Gastrocnemius medialis (tissue), 4 donors: ENCODE data around the gene RBM33. TPM values are rescaled to one million over a fixed set of nuclear protein-coding genes. Genes with fewer than 3 reads are reported as not detected.
"Not testable (repeated sequence)": the region's sequence is repeated elsewhere in the genome, so short reads cannot be mapped to it uniquely, and the experiment has no call there.

Experiments
- ATAC-seq, 2 donors: fragments of 150-250 bp; one replicate each; pipeline ENCODE4 v1.9.1; 2016
- DNase-seq, 2 donors: peaks; one replicate each; pipeline ENCODE4 v3.0.0-alpha.2; 2019
- H3K27ac ChIP-seq, 4 donors: fragments of 200-600 bp; sonication (generic); 1 replicate in 1 of 4; 2 replicates in 3 of 4; pipeline ENCODE4 v1.5.1; 2016 to 2018; ENCODE audit warnings: mild to moderate bottlenecking in 2 of 4, moderate library complexity in 1 of 4
- H3K27me3 ChIP-seq, 3 donors: fragments of 200-600 bp; sonication (generic) in 2 of 3; 1 replicate in 1 of 3; 2 replicates in 2 of 3; pipeline versions ENCODE4 v1.5.1 to v1.6.0; 2016 to 2019; ENCODE audit warnings: mild to moderate bottlenecking in 1 of 3, moderate library complexity in 1 of 3
- H3K36me3 ChIP-seq, 2 donors: fragments of 200-600 bp; sonication (generic) in 1 of 2; one replicate each; pipeline ENCODE4 v1.5.1; 2017 to 2018
- H3K4me1 ChIP-seq, 2 donors: fragments of 200-600 bp; sonication (generic) in 1 of 2; one replicate each; pipeline ENCODE4 v1.5.1; 2016 to 2017; ENCODE audit warnings: mild to moderate bottlenecking in 2 of 2
- H3K4me3 ChIP-seq, 4 donors: fragments of 200-600 bp; sonication (generic) in 3 of 4; 1 replicate in 1 of 4; 2 replicates in 3 of 4; pipeline ENCODE4 v1.5.1; 2016 to 2019; ENCODE audit warnings: mild to moderate bottlenecking in 2 of 4
- H3K9me3 ChIP-seq, 3 donors: fragments of 200-600 bp; sonication (generic) in 2 of 3; 1 replicate in 1 of 3; 2 replicates in 2 of 3; pipeline ENCODE4 v1.5.1; 2016 to 2019
- POLR2A ChIP-seq, 2 donors: fragments of 450-650 bp; IDR thresholded peaks; one replicate each; pipeline ENCODE4 v1.6.1; 2017; ENCODE audit warnings: antibody characterized with exemption in 2 of 2, mild to moderate bottlenecking in 2 of 2, moderate library complexity in 2 of 2
- in situ Hi-C, 4 donors: fragments of 200-750 bp; cut with MboI; loops; one replicate each; pipeline versions ENCODE4 v1.15.0 to v1.8.0; 2017; ENCODE audit warnings: low sequenced_read_pairs in 4 of 4
- intact Hi-C: fragments of 100-400 bp; cut with DNase I; formaldehyde crosslinking; loops from one replicate; pipeline ENCODE4 v1.15.1; 2023; ENCODE audit warnings: low total_unique reads
- total RNA-seq, 4 donors: library from RNA; depleted of rRNA; stranded (reverse); fragments of >200 nt; gene quantifications; one replicate each; pipeline versions ENCODE4 v1.1.0 to v1.2.3, GENCODE V29; 2016
- TF ChIP-seq, protein P1 (sequence below), 5 experiments: fragments of 450-650 bp in 3 of 5; fragments of 200-600 bp in 2 of 5; sonication (generic) in 2 of 5; IDR thresholded peaks in 4 of 5; conservative IDR thresholded peaks in 1 of 5; 1 replicate in 4 of 5; 2 replicates in 1 of 5; pipeline ENCODE4 v1.5.1; 2016 to 2019; ENCODE audit warnings: antibody characterized with exemption in 5 of 5, mild to moderate bottlenecking in 3 of 5, moderate library complexity in 3 of 5

RBM33 gene
- total RNA-seq, 4 donors from 2014 or later, result 16.6 to 30.0 (median 28.1) TPM

DNA sequence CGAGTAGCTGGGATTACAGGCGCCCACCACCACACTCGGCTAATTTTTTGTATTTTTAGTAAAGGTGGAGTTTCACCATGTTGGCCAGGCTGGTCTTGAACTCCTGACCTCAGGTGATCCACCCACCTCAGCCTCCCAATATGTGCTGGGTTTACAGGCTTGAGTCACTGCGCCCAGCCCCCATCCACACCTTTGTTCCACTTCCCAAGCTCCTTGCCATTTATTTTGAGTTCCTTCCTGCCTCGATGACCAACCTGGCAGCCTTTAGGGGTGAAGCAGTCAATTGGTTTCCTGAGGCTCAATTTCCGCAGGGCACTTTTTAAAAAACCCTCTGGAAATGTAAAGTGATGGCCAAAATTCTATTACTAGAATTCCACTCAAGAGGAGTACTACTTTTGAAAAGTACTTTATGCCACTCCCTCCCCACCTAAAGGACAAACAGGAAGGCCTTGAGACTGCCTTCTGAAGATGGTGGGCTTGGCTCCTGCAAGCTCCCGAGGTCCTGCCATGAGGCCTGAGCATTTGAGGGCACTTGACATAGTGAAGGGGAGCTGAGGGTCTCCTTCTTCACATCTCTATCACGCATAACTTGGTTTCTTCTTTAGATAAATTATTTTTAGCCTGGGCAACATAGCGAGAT is 32.5 kb upstream of the RBM33 start:
- Histone ChIP-seq H3K4me1 (no peaks in the 10 kb centered on the region), H3K27ac (no peak overlapping the region), H3K4me3 (no peak overlapping the region), H3K9me3 (no peaks in the 10 kb centered on the region), H3K27me3 (no peaks in the 10 kb centered on the region), H3K36me3 (no peaks in the 10 kb centered on the region)
- no peak for DNase-seq
- ATAC-seq, result no peak
- in situ Hi-C loops, result no loop called here
- intact Hi-C loops, result no loop called here
- TF ChIP-seq, protein P1, sequence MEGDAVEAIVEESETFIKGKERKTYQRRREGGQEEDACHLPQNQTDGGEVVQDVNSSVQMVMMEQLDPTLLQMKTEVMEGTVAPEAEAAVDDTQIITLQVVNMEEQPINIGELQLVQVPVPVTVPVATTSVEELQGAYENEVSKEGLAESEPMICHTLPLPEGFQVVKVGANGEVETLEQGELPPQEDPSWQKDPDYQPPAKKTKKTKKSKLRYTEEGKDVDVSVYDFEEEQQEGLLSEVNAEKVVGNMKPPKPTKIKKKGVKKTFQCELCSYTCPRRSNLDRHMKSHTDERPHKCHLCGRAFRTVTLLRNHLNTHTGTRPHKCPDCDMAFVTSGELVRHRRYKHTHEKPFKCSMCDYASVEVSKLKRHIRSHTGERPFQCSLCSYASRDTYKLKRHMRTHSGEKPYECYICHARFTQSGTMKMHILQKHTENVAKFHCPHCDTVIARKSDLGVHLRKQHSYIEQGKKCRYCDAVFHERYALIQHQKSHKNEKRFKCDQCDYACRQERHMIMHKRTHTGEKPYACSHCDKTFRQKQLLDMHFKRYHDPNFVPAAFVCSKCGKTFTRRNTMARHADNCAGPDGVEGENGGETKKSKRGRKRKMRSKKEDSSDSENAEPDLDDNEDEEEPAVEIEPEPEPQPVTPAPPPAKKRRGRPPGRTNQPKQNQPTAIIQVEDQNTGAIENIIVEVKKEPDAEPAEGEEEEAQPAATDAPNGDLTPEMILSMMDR (IDR thresholded peaks at IDR 0.05 in 4 of 5, conservative IDR thresholded peaks at IDR 0.05 in 1 of 5), result no peak
- TF ChIP-seq POLR2A (IDR thresholded peaks at IDR 0.05), result no peak

DNA sequence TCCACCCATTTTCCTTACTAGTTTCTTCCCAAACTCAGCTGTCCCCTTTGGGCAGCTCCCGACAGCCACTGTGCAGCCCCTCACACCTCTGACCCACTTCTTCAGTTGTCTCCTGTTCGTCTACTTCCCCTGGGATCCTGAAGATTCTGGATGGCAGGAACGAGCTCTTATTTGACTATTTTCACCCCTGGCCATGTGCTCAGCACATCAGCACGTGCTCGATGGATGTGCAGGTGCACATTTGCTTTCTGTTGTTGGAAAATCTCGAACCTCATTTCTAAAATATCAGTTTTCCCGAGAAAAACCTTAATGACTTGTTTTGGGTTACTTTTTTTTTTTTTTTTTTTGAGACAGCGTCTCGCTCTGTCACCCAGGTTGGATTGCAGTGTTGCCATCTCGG is 31.8 kb upstream of the RBM33 start:
- Histone ChIP-seq H3K36me3 (no peaks in the 10 kb centered on the region), H3K4me3 (no peak overlapping the region), H3K4me1 (no peaks in the 10 kb centered on the region), H3K27ac (no peak overlapping the region), H3K27me3 (no peaks in the 10 kb centered on the region), H3K9me3 (no peaks in the 10 kb centered on the region)
- intact Hi-C loops (no loop called here), in situ Hi-C loops (no loop called here)
- TF ChIP-seq, protein P1 (IDR thresholded peaks at IDR 0.05 in 4 of 5, conservative IDR thresholded peaks at IDR 0.05 in 1 of 5), result no peak
- TF ChIP-seq POLR2A (IDR thresholded peaks at IDR 0.05), result no peak
- DNase-seq (no peak), ATAC-seq (no peak)

DNA sequence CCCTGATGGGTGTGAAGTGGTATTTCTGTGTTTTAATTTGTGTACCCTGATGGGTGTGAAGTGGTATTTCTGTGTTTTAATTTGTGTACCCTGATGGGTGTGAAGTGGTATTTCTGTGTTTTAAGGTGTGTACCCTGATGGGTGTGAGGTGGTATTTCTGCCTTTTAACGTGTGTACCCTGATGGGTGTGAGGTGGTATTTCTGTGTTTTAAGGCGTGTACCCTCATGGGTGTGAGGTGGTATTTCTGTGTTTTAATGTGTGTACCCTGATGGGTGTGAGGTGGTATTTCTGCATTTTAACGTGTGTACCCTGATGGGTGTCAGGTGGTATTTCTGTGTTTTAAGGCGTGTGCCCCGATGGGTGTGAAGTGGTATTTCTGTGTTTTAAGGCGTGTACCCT is 29.4 kb upstream of the RBM33 start:
- H3K36me3 ChIP-seq, H3K4me3 ChIP-seq, in situ Hi-C loops, ATAC-seq, H3K4me1 ChIP-seq, DNase-seq, H3K27ac ChIP-seq, H3K9me3 ChIP-seq, intact Hi-C loops, H3K27me3 ChIP-seq: not testable (repeated sequence)

DNA sequence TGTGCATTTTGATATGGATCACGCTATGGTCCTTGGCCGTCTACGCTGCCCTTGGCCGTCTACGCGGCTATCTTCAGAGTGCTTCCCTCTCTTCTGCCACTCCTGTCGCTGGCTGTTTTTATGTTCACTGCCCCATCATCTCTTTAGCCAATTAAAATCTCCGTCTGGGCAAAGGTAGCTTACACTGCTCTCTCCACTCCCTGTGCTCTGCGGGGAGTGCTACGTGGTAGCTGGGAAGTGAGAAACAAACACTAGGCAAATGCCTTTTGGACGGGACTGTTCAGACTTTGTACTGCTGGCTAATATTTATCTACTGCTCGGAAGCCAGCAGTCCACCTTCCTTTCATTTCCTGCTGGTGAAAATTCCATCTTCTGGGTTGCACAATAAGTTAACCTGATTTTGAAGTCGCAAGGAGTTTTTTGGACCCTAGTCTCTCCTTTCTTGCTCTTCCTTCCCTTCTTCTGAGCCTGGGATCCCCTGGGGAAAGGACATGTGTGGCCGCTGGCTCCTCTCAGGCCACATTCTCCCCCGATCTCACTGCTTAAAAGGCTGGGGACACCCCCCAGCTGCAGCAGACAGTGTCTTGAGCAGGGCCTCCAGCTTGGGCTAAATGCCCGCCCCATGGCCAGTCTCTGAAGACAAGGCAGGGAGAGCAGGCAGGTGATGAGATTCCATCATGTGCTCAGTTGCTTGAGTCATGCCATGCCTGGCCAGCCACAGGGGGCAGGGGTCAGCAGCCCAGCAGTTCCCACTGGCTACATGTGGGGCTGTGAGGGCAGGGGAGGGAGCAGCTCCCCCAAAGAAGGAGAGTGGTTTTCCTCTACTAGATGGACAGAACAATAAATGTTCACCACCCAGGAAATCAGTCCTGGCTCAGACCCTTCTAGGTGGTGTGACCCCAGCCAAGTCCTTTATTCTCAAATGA is 25.5 kb upstream of the RBM33 start:
- no peaks in the 10 kb centered on the region for H3K4me1 ChIP-seq
- TF ChIP-seq, protein P1 (IDR thresholded peaks at IDR 0.05 in 4 of 5, conservative IDR thresholded peaks at IDR 0.05 in 1 of 5), result no peak
- TF ChIP-seq POLR2A (IDR thresholded peaks at IDR 0.05), result no peak
- in situ Hi-C loops, result no loop called here
- no peaks in the 10 kb centered on the region for H3K36me3 ChIP-seq
- intact Hi-C loops, result no loop called here
- H3K27ac ChIP-seq, result no peak overlapping the region
- no peaks in the 10 kb centered on the region for H3K9me3 ChIP-seq
- DNase-seq (no peak), ATAC-seq (no peak)
- no peaks in the 10 kb centered on the region for H3K27me3 ChIP-seq
- H3K4me3 ChIP-seq, result no peak overlapping the region

DNA sequence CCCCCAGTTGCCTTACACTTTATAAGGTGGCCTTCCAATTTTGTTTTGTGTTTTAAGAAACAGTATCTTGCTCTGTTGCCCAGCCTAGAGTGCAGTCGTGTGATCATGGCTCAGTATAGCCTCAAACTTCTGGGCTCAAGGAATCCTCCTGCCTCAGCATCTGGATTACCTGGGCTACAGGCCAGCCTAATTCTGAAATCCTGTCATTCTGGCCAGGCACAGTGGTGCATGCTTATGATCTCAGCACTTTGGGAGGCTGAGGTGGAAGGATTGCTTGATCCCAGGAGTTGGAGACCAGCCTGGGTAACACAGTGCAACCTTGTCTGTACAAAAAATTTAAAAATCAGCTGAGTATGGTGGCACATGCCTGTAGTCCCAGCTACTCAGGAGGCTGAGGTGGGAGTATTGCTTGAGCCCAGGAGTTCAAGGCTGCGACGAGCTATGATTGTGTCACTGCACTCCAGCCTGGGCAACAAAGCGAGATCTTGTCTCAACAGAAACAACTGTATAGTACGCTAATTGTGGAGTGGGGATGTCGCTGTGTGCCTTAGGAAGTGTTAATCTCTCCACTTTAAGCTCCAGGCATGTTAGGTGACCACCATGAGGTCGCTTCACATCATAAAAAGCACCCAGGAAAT is 24.7 kb upstream of the RBM33 start:
- in situ Hi-C loops (no loop called here), intact Hi-C loops (no loop called here)
- H3K4me1 ChIP-seq, result no peaks in the 10 kb centered on the region
- DNase-seq (no peak), ATAC-seq (no peak)
- H3K9me3 ChIP-seq, result no peaks in the 10 kb centered on the region
- H3K36me3 ChIP-seq, result no peaks in the 10 kb centered on the region
- TF ChIP-seq POLR2A (IDR thresholded peaks at IDR 0.05), result no peak
- TF ChIP-seq, protein P1 (IDR thresholded peaks at IDR 0.05 in 4 of 5, conservative IDR thresholded peaks at IDR 0.05 in 1 of 5), result no peak
- no peaks in the 10 kb centered on the region for H3K27me3 ChIP-seq
- H3K27ac ChIP-seq, result no peak overlapping the region
- H3K4me3 ChIP-seq, result no peak overlapping the region
